Mucosa of rectum (tissue), 2 donors: ENCODE measurements around the gene LRRTM4.

Experiments used
- H3K27ac ChIP-seq, 2 donors: one replicate each; pipeline ENCODE4 v1.7.0; 2013; ENCODE audit warnings: inconsistent platforms in 2 of 2, low read depth in 2 of 2, low read length in 2 of 2
- H3K27me3 ChIP-seq, 2 donors: one replicate each; pipeline ENCODE4 v1.7.0; 2013; ENCODE audit warnings: low read length in 2 of 2; ENCODE audit not compliant: control insufficient read depth in 2 of 2, insufficient read depth in 2 of 2
- H3K36me3 ChIP-seq, 2 donors: one replicate each; pipeline ENCODE4 v1.7.0; 2013; ENCODE audit warnings: low read length in 2 of 2; ENCODE audit not compliant: control insufficient read depth in 2 of 2, insufficient read depth in 2 of 2
- H3K4me1 ChIP-seq, 2 donors: one replicate each; pipeline ENCODE4 v1.7.0; 2013; ENCODE audit warnings: low read length in 2 of 2, mild to moderate bottlenecking in 1 of 2; ENCODE audit not compliant: control insufficient read depth in 2 of 2, insufficient read depth in 2 of 2
- H3K4me3 ChIP-seq, 2 donors: one replicate each; pipeline ENCODE4 v1.7.0; 2013; ENCODE audit warnings: low read length in 2 of 2
- H3K9ac ChIP-seq, 2 donors: one replicate each; pipeline ENCODE4 v1.7.0; 2013; ENCODE audit warnings: low read length in 2 of 2, low read depth in 1 of 2, mild to moderate bottlenecking in 1 of 2
- H3K9me3 ChIP-seq, 2 donors: one replicate each; pipeline ENCODE4 v1.7.0; 2013; ENCODE audit warnings: low read length in 2 of 2; ENCODE audit not compliant: control insufficient read depth in 2 of 2
- donor health status: healthy.
- donor health status: Normal muscosa, but diverticular disease.

Gene LRRTM4

DNA sequence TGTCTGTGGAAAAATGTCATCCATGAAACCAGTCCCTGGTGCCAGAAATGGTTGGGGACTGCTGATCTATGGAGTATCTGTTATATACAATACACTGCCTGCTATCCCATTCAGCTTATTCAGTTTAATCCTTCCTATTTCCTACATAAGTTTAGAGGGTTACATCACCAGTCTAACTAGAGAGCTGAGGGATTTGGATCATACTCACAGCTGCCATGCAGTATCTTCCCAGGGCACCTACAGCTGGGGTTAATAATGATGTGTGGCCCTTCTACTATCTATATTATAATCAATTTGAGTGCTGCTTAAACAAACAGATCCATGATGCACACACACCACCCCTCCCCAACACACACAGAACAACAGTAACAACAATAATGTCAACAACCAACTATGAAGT is 524.0 kb downstream of the LRRTM4 start:
- Histone ChIP-seq H3K4me3 (no peak overlapping the region), H3K9me3 (no peaks in the 10 kb centered on the region), H3K4me1 (no peaks in the 10 kb centered on the region), H3K36me3 (no peaks in the 10 kb centered on the region), H3K27ac (no peak overlapping the region), H3K9ac (no peak overlapping the region), H3K27me3 (no peaks in the 10 kb centered on the region)

DNA sequence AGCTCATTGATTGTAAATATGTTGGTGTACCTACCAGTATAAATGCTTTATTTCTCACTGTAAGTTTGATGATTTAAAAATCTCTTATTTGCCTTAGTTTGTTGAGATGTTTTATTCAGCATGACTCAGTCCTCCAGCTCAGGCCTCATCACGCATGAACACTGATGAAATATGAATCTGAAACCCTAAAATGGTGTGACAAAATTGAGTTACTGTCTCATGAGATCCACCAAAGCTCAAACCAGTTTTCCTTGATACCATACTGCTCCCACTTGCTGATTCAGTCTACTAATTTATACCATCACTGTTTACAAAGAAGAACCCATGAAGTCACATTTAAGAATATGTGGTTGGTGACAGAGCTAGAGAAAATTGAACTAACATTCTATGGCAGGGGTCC is 524.9 kb downstream of the LRRTM4 start:
- Histone ChIP-seq H3K27ac (no peak overlapping the region), H3K4me3 (no peak overlapping the region), H3K9ac (no peak overlapping the region), H3K36me3 (no peaks in the 10 kb centered on the region), H3K9me3 (no peaks in the 10 kb centered on the region), H3K27me3 (no peaks in the 10 kb centered on the region), H3K4me1 (no peaks in the 10 kb centered on the region)

DNA sequence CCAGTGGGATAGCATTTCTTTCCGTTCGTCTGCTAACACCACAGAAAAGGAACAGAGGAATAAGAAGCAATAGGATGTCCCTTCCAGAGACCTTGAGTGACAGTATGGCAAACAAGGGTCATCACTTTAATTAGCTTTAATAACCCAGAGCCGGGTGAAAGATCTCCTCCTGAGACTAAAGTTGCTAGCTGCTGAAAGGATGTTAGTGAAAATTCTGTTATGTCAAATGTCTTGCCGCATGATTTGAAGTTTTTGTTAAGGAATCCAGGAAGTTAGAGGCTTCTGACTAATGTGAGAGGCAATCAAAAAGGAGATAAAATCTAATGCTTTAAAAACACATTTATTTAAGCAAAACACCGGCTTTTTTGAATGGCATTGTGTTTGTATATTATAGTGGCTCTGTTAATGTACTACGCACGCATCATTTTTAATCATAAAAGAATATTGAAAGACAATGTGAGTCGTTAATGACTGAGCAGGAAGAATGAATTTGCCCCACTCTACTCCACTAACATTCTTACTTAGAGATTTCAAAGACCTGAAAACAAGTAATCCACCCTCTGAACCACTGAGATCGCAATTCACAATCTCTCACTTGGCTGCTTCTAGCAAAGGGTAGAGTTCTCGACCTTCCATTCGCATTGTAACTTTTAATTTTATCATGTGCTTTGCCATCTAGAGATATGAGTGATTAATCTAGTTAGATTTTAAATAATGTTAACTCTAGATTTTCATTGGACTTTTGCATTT is 536.6 kb downstream of the LRRTM4 start:
- H3K36me3 ChIP-seq, result no peaks in the 10 kb centered on the region
- H3K9ac ChIP-seq, result no peak overlapping the region
- no peaks in the 10 kb centered on the region for H3K9me3 ChIP-seq
- no peak overlapping the region for H3K27ac ChIP-seq
- no peaks in the 10 kb centered on the region for H3K27me3 ChIP-seq
- H3K4me3 ChIP-seq, result no peak overlapping the region
- no peaks in the 10 kb centered on the region for H3K4me1 ChIP-seq

- no peaks in the 10 kb centered on the region for H3K36me3 ChIP-seq
- no peaks in the 10 kb centered on the region for H3K9me3 ChIP-seq
- H3K4me3 ChIP-seq, result no peak overlapping the region
- H3K9ac ChIP-seq, result no peak overlapping the region
- no peaks in the 10 kb centered on the region for H3K27me3 ChIP-seq
- no peak overlapping the region for H3K27ac ChIP-seq
- no peaks in the 10 kb centered on the region for H3K4me1 ChIP-seq
Measured at GRCh38 chr2:76984359-76984758, 537.8 kb downstream of the LRRTM4 start.

DNA sequence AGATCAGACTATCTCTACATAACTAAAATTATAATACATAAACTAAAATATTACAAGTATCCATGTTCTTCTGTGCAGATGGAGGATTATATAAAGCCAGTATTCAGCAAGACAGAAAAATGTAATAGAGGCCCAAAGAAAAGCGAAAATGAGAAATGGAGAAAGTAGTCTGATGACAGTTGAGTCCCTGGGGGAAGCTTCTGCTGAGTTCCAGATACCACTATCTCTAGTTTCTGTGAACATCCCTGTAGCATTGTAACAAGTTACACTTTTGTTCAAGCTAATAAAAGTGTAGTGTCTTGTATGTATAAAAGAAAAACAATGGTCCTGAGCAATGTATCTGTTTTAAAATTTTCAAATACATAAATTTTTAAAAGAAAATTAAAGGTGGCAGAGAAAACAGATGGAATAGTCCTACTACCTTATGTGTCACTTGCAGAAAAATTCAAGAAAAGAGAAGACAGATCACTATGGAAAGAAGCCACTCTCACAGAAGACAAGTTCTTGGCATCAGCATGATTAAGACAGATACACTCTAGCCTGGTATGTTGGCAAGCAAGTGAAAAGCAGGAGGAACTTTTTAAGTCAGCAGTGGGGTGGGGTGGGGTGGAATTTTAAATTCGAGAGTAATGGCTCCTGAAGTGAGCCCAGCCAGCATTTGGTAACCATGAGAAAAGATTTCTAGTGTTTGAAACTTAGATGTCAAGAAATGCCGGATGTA is 541.9 kb downstream of the LRRTM4 start:
- H3K4me1 ChIP-seq, result no peaks in the 10 kb centered on the region
- H3K4me3 ChIP-seq, result no peak overlapping the region
- no peak overlapping the region for H3K27ac ChIP-seq
- no peak overlapping the region for H3K9ac ChIP-seq
- H3K36me3 ChIP-seq, result no peaks in the 10 kb centered on the region
- H3K27me3 ChIP-seq, result no peaks in the 10 kb centered on the region
- no peaks in the 10 kb centered on the region for H3K9me3 ChIP-seq

DNA sequence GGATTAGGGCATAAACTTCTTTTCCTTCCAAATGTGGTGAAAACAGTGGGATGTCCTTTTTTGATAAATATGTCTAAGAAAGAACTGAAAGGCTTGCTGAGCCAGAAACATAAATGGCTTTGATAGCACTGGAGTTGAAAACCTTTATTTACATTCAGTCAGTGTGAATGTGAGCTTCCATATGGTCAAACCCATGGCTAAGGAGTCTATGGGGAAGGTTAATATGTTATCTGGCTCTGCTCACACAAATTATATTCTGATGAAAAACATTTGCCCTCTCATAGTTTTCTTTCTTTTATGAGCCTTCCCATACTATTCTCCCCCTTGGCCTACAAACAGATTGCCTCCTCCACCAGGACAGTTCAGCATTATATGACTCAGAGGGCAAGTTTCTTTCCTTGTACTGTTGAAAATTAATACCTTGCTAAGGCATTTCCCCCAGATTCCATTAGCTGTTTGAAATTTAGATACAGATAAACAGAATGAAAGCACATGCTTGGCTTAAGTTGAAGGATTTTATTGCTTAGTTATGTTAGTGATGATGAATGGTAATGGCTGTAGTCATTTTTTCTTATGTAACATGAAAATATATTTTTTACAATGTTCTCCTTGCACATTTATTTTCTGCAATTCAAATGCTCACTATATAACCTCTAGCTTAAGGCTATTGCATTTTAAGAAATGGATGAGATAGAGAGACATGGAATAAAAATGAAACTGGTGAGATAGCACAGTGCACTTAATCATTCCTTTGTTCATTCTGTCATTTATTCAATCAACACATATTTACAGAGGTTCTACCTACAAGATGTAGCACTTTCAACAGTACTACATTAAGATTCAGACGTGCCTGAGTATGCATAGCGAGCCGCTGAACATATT is 544.1 kb downstream of the LRRTM4 start:
- H3K4me1 ChIP-seq, result no peaks in the 10 kb centered on the region
- no peaks in the 10 kb centered on the region for H3K36me3 ChIP-seq
- no peak overlapping the region for H3K27ac ChIP-seq
- H3K9ac ChIP-seq, result no peak overlapping the region
- H3K9me3 ChIP-seq, result no peaks in the 10 kb centered on the region
- H3K4me3 ChIP-seq, result no peak overlapping the region
- H3K27me3 ChIP-seq, result no peaks in the 10 kb centered on the region

- no peaks in the 10 kb centered on the region for H3K36me3 ChIP-seq
- no peak overlapping the region for H3K4me3 ChIP-seq
- H3K4me1 ChIP-seq, result no peaks in the 10 kb centered on the region
- no peaks in the 10 kb centered on the region for H3K9me3 ChIP-seq
- no peak overlapping the region for H3K27ac ChIP-seq
- H3K9ac ChIP-seq, result no peak overlapping the region
- no peaks in the 10 kb centered on the region for H3K27me3 ChIP-seq
Measured at GRCh38 chr2:76975752-76976151, 546.4 kb downstream of the LRRTM4 start.

DNA sequence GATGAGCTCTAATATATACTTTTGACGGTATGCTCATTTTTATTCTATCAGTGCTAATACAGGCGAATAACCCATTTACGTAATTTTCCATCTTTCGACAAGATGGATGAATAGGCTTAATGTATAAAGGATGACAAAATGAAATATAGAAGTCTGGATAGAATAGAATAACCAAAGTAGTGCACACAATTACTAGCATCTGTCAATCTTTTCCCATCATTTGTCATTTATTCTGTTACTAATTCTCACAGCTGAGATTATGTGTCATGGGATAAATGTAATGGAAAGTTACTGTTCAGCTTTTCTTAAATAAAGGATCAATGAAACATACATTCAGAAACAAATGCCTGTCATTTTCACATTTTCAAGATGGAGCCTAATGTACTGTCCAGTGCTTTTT is 548.6 kb downstream of the LRRTM4 start:
- no peak overlapping the region for H3K9ac ChIP-seq
- H3K4me1 ChIP-seq, result no peaks in the 10 kb centered on the region
- H3K27ac ChIP-seq, result no peak overlapping the region
- no peaks in the 10 kb centered on the region for H3K9me3 ChIP-seq
- H3K4me3 ChIP-seq, result no peak overlapping the region
- H3K36me3 ChIP-seq, result no peaks in the 10 kb centered on the region
- H3K27me3 ChIP-seq, result no peaks in the 10 kb centered on the region

- Histone ChIP-seq H3K27me3 (no peaks in the 10 kb centered on the region), H3K4me3 (no peak overlapping the region), H3K27ac (no peak overlapping the region), H3K9me3 (no peaks in the 10 kb centered on the region), H3K36me3 (no peaks in the 10 kb centered on the region), H3K9ac (no peak overlapping the region), H3K4me1 (no peaks in the 10 kb centered on the region)
Measured at GRCh38 chr2:76965772-76966171, 556.4 kb downstream of the LRRTM4 start.

DNA sequence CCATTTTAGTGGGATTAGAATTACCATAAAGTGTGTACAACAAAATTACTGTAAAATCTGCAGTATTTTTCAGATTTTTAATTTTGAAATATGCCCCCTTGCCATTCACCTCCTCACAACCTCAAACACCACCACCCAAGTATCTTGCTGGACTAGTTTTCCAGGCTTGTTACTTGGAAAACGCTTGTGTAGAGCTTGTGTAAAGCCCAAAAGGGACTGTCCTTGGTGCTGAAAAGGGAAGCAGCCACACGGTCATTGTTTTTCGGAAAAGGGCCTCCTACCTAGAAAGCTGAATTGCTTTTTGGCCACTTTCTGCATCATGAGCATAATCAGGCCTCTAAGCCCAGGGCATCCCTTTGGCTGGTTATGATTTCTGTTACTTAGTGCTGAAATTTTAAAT is 563.4 kb downstream of the LRRTM4 start:
- Histone ChIP-seq H3K4me1 (no peaks in the 10 kb centered on the region), H3K36me3 (no peaks in the 10 kb centered on the region), H3K4me3 (no peak overlapping the region), H3K9me3 (no peaks in the 10 kb centered on the region), H3K27me3 (no peaks in the 10 kb centered on the region), H3K27ac (no peak overlapping the region), H3K9ac (no peak overlapping the region)
